NB4 (cell line): ENCODE data around the gene PLXDC2.

ENCODE experiments used
- DNase-seq: peaks from one replicate; pipeline ENCODE4 v3.0.0; 2010; ENCODE audit warnings: low read depth
- H3K4me3 ChIP-seq: one replicate; pipeline ENCODE4 v1.5.1; 2011; ENCODE audit warnings: mild to moderate bottlenecking, low read depth, low read length, moderate library complexity
- CTCF ChIP-seq: IDR thresholded peaks from one replicate; pipeline ENCODE4 v1.5.1; 2012; ENCODE audit warnings: low read depth, low read length
- MYC ChIP-seq: IDR thresholded peaks from 2 replicates; pipeline ENCODE4 v1.6.1; 2011; ENCODE audit warnings: low read depth, low read length
- POLR2A ChIP-seq: IDR thresholded peaks from 2 replicates; pipeline ENCODE4 v1.6.1; 2011; ENCODE audit warnings: mild to moderate bottlenecking; ENCODE audit not compliant: insufficient read length; ENCODE audit errors: extremely low read depth
- TF ChIP-seq, protein P1 (sequence below): IDR thresholded peaks from 2 replicates; pipeline ENCODE4 v1.6.1; 2011; ENCODE audit warnings: low read depth, low read length

The PLXDC2 gene

GRCh38 chr10:19932806-19933371, 116.7 kb downstream of the PLXDC2 start:
- H3K4me3 ChIP-seq: no peak overlapping the region
- DNase-seq: no peak
- TF ChIP-seq, protein P1, sequence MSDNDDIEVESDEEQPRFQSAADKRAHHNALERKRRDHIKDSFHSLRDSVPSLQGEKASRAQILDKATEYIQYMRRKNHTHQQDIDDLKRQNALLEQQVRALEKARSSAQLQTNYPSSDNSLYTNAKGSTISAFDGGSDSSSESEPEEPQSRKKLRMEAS: no peak
- TF ChIP-seq POLR2A (no peak), CTCF (no peak), MYC (no peak)

DNA sequence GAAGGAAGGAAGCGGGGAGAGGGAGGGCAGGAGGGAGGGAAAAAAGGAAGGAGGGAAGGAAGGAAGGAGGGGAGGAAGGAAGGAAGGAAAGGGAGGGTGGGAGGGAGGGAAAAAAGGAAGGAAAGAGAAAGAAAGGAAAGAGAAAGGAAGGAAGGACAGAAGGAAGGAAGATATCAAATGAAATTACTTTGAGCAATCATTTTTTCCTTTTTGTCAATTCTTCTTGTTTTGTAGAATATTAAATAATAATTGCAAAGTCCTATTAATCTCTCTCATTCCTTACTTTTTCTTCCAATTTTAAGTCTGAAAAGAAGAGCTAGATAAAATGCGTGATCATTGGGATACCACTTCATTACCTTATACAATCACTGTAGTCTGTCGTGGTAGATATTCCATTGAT, 117.5 kb downstream of the PLXDC2 start:
- DNase-seq: no peak
- TF ChIP-seq CTCF: no peak
- TF ChIP-seq, protein P1: no peak
- no peak for TF ChIP-seq MYC
- TF ChIP-seq POLR2A: no peak
- no peak overlapping the region for H3K4me3 ChIP-seq

DNA sequence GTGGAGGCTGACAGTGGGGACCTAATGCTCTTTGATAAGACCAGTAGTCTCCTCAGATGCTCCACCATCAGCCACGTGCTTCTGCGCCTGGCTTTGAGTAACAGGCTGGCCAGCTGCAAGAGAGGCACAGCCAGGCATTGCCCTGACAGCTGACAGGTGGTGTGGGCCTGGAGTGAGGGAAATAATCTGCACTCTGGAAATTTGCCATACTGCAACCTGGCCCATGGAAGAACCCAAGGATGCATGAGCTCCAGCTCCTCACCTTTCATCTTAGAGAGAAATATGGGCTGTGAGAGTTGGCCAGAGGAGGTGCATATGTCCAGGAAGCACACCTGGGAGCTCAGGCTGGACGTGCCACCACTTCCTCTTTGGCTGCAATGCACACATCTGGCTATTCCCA, 118.9 kb downstream of the PLXDC2 start:
- H3K4me3 ChIP-seq: no peak overlapping the region
- TF ChIP-seq POLR2A (no peak), MYC (no peak), CTCF (no peak)
- TF ChIP-seq, protein P1: no peak
- DNase-seq: no peak

DNA sequence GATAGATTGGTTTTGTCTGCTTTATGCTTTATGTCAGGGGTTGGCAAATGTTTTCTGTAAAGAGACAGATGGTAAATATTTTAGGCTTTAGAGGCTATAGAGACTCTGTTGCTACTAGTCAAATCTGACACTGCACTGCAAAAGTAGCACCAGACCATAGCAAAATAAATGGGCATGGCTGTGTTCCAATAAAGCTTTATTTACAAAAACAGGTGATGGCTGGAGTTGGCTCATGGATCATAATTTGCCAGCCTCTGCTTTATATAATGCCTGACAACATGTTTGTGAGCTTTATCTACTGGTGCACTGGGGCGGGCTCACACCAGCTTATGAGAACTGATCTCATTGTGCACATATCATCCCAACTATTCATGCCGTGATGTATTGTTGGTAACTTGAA, 120.1 kb downstream of the PLXDC2 start:
- no peak overlapping the region for H3K4me3 ChIP-seq
- no peak for DNase-seq
- TF ChIP-seq, protein P1: no peak
- TF ChIP-seq CTCF (no peak), MYC (no peak), POLR2A (no peak)

DNA sequence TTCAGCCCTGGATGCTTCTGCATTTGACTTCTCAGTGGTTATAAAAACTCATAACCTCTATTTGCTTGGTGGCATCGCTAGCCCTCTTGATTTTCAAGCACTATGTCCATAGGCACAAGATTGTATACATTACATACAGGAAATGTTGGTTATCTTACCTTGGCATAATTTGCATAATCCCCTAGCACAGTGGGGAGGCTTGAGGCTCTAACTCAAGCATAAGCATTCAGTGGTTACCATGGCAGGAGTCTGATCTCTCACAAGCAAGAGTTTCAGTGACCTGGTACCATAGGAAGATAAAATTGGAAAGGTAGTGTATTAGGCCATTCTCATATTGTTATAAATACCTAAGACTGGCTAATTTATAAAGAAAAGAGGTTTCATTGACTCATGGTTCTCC, 121.8 kb downstream of the PLXDC2 start:
- DNase-seq: no peak
- TF ChIP-seq POLR2A (no peak), CTCF (no peak), MYC (no peak)
- TF ChIP-seq, protein P1: no peak

More for the DNA sequence above, 121.8 kb downstream of the PLXDC2 start:
- H3K4me3 ChIP-seq: no peak overlapping the region
